SW480 (cell line): ENCODE data around the gene CYP39A1.
"Not testable (repeated sequence)": the region's sequence is repeated elsewhere in the genome, so short reads cannot be mapped to it uniquely, and the experiment has no call there.

Experiments
- DNase-seq: peaks from one replicate; pipeline ENCODE4 v3.0.0-alpha.2; 2016; ENCODE audit warnings: low spot score

Gene CYP39A1

DNA sequence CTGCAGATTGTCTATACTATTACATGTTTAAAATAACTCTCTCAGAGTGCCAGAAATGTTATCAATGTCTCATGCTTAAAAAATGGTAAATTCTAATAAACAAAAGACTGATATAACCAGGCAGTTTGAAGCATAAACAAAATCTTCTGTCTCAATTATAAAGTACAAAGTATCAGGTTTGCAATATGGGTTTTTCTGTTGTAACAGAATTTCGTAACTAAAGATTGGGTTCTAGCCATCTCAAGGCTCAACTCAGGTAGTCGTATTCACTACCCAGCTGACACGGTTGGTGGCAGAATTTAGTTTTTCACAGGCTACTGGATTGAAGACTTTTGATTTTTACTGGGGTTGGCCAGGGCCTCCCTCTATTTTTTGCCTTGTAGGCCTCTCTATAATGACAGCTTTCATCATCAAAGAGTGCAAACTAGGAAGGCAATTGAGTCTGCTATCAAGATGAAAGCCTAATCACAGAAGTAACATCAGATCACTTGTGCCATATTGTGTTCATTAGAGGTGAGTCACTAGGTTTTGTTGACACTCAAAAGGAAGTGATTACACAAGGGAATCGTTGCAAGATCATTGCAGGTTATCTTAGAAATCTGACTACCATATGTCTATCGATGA is 3.6 kb downstream of the CYP39A1 start:
- peak; percentile 62 for DNase-seq

DNA sequence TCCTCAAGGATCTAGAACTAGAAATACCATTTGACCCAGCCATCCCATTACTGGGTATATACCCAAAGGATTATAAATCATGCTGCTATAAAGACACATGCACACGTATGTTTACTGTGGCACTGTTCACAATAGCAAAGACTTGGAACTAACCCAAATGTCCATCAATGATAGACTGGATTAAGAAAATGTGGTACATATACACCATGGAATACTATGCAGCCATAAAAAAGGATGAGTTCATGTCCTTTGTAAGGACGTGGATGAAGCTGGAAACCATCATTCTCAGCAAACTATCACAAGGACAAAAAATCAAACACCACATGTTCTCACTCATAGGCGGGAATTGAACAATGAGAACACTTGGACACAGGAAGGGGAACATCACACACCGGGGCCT is 4.5 kb downstream of the CYP39A1 start:
- DNase-seq: not testable (repeated sequence)

DNA sequence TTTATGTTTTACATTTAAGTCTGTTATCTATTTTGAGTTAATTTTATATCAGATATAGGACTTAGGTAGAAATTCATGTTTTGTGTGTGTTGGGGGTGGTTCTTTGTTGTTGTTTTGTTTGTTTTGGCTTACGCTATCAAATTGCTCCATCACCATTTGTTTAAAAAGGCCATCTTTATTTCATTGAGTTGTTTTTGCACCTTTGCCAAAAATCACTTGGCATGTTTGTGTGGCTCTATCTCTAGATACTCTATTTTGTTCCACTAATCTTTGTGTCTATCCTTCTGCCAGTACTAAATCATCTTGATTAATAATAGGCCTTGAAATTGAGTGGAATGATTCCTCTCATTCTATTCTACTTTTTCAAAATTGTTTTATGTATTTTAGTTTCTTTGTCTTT is 7.4 kb downstream of the CYP39A1 start:
- no peak for DNase-seq

DNA sequence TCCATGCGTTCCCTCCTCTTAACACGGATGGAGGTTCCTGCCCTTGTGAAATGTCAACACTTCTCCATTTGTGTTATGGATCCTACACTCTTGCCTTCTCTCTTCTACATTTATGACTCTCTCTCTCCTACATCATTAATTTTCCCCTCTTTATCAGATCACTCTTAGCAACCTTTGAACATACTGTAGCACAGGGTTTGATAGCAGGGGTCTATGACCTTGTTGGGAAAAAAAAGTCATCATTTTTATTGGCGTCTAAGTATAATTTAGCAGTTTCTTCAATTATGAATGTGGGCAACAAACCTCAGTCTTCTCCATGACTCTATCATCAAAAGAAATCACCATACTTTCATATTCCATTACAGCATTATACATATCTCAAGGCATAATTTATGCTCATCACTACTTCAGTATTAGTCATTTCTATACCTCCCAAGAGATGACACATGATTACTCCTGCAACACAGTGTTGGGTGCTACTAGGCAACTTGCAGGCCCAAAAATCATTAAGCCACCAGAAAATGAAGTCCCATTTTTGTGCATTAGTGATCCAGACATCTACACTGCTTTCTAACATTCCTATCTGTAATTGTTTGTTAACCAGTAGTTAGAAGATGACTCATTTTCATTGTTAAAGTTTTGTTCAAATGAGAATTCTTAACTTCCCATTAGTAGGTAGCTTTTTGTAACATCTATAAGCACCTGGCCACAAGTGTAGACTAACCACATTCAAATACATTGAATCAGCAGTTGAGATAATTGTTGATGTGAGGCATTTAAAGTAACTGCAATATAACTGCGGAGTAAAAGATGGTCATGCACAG is 9.5 kb downstream of the CYP39A1 start:
- DNase-seq: peak; percentile 3

DNA sequence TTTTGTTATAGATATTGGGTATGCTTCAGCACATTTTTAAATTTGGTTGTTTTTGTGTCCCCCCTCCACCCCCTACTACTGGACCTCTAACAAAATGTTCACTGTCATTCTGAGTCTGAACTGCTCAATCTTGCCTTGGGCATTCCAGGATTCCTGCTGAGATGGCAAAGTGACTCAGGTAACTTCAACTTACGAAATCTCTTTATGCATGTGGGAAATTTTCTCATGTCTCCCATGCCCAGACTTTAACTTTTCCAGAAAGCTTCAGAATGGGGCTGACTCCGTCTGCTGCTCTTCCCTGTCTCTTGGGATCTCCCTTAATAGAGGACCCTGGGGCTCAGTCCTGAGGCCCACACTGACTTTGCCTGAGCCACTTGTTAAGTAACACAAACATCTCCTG is 14.0 kb downstream of the CYP39A1 start:
- DNase-seq: no peak

DNA sequence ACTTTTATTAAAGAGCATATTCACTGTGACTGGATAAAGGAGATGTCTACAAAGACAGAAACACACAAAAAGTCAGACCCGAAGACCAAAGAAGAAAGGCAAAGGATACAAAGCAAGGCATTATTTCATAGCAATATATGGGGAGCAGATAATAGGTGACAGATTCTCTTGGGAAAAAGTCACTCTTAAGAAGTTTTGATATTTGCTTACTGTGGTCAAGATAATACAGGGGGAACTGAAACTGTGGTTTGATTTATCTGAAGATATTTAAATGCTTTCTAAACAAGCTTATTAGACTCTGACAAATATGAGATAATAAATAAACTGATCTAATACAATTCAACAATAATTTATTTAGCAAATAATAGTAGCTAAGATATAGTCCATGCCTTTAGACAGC is 14.7 kb downstream of the CYP39A1 start:
- DNase-seq: no peak

DNA sequence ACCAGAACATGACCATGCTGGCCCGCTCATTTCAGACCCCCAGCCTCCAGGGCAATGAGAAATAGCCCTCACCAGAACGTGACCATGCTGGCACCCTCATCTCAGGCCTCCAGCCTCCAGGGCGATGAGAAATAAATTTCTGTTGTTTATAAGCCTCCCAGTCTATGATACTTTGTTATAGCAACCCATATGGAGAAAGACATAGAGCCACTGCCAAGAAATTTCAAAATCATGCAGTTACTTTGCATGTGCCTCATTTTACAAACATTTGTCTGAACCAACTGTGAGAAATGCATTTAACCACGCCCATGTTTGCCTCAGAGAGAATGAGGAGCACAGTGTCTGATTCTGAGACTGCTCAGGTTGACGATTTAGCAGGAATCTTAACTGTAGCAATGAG is 15.5 kb downstream of the CYP39A1 start:
- DNase-seq: no peak

DNA sequence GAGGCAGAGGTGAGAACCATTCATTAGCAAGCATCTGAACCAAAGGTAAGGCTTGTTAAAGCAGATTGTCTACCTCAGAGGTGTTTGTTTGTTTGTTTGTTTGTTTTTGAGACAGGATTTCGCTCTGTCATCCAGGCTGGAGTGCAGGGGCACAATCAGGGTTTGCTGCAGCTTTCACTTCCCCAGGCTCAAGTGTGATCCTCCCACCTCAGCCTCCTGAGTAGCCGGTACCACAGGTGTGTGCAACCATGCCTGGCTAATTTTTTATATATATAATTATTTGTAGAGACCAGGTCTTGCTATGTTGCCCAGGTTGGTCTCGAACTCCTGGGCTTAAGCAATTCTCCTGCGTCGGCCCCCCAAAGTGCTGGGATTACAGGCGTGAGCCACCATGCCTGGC is 17.2 kb downstream of the CYP39A1 start:
- no peak for DNase-seq

DNA sequence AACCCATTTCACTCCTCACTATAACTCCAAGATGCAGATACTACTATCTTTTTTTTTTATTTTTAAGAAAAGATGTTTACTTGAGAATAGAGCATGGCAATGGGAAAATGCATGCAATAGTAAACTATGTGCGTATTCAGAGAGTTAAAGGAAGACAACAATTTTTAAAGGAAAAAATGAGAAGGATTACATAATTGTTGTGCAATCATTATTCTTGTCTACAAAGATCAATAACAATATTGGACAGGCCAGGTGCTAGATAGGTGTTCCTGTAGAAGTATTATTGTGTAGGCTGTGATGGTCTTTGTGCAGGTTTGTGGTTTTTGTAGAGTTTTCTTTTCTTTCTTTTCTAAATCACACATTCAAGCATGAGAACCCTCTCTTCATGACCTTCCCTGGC is 20.6 kb downstream of the CYP39A1 start:
- DNase-seq: no peak

DNA sequence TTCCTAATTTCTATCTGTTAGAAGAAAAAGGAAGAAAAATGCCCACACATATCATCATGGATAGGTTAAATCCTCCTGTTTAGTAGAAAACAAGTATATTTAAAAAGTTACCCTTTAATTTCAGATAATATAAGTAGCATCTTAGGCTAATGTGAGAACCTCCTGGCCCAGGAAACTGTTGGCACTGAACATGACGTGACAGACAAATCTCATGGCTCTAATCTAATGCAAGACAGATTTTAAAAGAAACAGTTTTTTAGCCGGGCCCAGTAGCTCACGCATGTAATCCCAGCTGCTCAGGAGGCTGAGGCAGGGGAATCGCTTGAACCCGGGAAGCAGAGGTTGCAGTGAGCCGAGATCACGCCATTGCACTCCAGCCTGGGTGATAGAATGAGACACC is 22.9 kb downstream of the CYP39A1 start:
- DNase-seq: no peak

DNA sequence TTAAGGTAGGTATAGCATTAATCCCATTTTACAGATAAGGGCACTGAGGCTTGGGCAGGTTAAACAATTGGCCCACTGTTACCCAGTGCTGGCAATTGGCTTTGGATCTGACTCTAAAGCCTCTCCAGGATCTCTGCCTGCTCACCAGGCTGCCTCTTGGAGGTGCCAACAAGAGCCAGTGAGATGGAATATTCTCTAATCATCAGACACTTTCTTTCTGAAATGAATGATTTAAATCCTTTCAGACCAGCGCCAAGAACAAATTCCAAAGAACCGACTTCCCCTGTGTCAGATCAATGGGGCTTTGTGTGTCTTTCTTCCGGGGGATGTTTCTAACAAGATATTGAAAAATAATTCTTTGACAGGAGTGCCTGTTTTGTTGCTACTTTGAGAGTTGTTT is 23.6 kb downstream of the CYP39A1 start:
- DNase-seq: no peak

DNA sequence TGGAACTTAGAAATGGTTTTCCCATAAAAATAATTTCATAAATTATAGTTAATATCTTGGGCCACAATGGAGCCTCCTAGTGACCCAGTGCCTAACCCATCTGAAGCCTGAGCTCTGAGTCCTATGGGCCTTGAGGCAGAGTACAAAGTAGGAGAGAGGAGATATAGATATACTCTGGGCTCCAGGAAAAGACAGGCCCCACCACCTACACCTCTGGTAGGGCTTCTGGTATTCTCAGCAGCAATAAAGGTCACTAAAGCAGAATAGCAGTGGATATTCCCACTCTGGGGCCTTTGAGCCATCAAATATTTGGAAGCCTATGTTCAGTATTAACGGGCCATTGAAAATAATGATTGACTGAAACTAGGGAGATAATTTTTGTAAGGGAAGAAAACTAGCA is 24.1 kb downstream of the CYP39A1 start:
- no peak for DNase-seq

DNA sequence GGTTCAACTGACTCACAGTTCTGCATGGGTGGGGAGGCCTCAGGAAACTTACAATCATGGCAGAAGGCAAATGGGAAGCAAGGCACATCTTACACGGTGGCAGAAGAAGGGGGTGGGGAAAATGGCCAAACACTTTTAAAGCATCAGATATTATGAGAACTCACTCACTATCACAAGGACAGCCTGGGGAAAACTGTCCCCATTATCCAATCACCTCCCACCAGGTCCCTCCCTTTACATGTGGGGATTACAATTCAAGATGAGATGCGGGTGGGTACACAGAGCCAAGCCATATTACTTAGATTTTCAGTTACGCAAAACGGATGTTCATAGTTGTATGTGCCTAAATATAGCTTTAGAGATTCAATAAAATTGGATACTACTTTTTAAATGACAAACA is 25.6 kb downstream of the CYP39A1 start:
- DNase-seq: no peak

DNA sequence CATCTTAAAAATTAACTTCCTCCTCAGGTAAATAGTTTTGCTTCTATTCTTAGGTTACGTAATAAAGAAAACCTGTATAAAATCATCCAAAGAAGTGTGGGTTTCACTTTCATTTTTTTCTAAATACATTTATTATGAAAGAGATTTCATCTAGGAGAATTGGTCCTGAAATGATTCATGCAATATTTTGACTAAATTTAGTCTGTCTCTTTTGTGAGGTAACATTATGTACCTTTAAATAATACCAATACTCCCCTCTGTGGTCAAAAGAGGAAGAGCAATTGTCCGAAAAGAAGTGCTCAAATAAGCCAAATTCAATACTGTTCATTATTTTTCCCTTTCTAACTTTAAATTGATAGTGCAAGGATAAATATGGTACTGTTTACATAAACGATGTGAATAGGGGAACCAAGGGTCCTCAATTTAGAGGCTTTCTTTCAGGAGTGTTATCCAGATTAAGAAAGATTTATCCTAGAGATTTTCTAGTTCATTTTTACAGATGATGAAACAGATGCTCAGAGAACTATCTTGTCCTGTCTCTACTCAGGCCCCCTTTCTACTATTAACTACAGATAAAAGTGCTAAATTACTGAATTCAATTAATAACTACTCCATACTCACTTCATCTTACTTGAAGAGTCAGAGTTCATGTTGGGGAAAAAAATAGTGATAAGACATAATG is 26.2 kb downstream of the CYP39A1 start:
- DNase-seq: peak; percentile 30

DNA sequence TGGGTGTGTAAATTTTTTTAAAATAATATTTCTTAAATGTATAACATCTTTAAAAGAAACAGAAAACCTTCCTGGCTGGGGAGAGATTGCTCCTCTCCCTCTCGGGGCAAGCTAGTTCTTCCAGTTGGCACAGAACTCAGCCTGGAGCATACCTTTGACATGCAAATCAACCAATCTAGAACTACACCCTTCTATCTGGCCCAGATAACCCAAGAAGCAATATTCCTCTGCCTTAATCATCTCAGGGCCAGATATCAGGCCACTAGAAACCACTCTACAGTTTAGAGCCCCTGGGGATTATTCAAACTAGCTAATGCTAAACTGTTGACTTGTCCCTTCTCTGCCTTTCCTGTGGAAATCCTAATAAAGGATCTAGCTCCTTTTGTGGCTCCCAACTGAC is 33.9 kb downstream of the CYP39A1 start:
- DNase-seq: no peak

DNA sequence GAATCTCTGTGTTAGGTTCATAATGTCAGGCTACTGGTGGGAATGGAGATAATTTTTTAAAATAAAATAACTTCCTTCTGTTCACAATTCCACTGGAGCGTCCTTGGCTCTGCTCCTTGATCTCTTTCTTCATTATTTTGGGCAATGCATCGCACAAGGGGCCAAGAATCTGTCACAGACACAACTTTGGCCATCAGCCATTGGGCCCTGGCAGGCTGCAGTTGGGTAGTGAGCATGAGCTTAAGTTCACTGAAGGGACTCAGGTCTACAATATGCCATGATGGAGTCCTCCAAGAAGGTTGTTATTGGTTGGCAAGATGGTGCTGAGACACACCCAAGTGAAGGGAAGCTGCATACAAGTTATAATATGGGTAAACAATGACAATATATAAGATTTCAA is 40.0 kb downstream of the CYP39A1 start:
- no peak for DNase-seq

DNA sequence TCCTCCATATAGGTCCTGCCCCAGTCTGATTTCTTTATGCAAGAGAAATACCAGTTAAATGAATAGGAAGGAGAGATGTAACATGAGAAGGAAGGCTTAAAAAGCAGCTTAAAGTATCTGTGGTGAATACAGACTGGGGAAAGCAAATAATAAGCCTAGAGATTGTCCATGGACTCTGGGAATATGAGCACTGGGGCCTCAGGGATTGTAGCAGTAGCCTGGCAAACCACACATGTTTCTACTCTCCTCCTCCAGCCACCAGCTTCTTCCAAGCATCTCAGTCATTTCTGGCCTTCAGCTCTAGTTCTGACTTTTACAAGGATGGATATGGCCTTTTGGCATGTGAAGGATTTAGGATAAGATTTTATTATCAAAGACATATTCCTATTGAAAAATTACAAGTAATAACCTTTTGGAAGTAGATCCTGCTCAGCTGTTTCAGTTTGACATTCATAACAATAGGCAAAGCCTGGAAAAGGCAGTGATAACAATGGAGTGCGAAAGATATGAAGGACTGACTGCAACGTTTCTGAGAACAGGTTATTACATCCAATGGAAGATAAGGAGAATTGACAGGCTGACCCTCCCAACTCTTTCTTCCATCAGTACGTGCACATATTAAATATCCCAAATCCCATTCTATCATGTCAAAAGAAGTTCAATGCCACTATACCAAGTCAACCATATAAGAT is 41.6 kb downstream of the CYP39A1 start:
- no peak for DNase-seq

DNA sequence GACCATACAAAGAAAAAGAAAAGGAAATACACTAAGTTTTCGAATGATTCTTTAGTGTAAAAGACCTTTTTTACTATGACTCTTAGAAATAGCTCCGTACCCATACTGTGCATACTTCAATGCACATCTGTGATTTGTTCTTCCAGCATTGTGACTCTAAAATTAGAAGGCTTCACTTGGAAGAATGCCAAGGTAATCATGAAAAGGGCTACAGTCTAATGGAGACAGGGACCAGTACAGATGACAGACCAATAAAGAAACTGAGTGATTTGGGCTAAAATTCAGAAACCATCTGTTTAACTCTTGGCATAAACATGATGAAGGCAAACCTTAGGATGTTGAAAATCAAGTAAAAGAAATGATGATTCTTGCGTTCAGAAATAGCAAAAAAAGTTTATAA is 46.3 kb downstream of the CYP39A1 start:
- DNase-seq: no peak

DNA sequence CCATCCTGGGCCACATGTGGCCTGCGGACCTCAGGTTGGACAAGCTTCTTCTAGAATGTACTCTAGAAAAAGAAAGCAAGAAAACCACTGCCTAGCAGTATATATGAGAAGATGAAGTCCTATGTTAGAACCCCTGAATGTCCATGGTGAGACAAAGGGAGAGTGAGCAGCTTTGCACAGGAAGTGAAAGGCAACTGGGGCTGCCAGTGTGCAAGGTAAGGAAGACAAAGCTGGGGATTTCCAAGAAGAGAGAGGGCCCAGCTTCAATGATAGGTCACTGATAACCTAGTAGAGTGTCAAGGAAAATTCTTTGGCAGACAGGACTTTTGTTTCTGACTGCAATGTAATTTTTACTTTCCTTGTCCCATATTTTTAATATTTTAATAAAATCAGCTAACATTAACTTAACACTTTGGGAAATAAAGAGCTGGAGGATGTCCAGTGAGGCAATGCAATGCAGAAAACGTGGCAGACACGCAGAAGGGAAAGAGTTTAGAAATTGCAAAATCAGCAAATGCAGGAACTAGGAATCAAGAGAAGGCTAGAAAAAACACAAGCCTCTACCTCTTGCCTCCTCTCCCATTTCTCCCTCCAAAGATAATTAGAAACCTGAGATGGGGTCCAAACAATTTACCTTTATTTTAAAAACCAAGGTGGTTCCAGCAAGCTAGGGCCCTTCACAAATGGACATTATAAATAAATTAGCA is 47.4 kb downstream of the CYP39A1 start:
- no peak for DNase-seq

DNA sequence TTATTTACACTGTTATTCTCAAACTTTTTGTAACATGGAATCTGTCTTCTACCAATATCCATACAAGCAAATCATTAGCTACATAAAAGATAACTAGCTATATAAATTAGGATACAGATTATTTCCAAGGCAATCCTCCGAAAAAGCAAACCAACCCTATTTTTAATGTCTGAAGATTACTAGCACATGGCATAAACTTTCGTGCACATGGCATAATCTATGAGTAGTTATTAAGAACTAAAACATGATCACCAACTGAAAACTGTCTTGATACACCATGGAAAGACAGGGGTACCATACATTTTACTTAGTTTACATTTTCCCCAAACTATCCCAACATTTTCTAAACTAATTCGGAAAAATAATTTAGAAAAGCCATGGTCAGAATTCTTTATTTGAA is 54.4 kb downstream of the CYP39A1 start:
- DNase-seq: no peak

DNA sequence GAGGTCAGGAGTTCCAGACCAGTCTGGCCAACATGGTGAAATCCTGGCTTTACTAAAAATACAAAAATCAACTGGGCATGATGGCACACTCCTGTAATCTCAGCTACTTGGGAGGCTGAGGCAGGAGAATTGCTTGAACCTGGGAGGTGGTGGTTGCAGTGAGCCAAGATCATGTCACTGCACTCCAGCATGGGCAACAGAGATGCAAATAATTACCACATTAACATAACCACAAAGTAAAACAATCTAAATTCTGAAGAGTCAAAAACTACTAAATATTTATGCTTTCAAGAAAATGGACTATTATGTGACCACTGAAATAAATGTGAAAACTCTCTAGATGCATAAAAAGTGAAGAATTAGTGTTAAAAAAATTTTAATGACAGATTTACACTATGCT is 59.9 kb downstream of the CYP39A1 start:
- DNase-seq: no peak

DNA sequence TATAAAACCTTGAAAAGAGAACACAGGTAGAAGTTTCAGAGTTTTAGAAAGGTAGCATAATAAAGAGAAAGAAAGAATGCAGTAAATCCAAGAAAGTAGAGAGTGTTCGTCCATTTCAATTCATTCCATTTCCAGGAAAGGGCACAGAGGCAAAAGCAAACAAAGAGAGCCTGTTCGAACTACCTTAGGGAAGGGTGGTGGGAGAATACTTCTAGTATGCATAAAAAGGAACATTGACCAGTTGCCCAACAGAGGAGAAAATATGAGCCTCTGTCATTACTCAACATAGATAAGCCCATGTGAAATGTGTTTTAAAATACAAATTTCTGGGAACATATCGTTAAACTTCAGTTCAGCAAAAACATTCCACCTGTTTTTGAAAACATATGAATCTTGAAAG is 60.6 kb downstream of the CYP39A1 start:
- DNase-seq: no peak
